IPS DF 6.9 (cell line): ENCODE data around the gene BCAP31.

Experiments used
- DNase-seq: peaks from one replicate; pipeline ENCODE4 v3.0.0-alpha.2; 2013; ENCODE audit warnings: low read depth, low spot score
- H3K27ac ChIP-seq: one replicate; pipeline ENCODE4 v1.5.1; 2013; ENCODE audit warnings: low read length, control low read depth
- H3K27me3 ChIP-seq: 2 replicates; pipeline ENCODE4 v1.6.1; 2013; ENCODE audit warnings: mild to moderate bottlenecking, low read length; ENCODE audit not compliant: control insufficient read depth, insufficient read depth
- H3K36me3 ChIP-seq: 2 replicates; pipeline ENCODE4 v1.6.1; 2013; ENCODE audit warnings: low read length; ENCODE audit not compliant: control insufficient read depth, insufficient read depth
- H3K4me1 ChIP-seq: 2 replicates; pipeline ENCODE4 v1.6.1; 2013; ENCODE audit warnings: low read length; ENCODE audit not compliant: control insufficient read depth, insufficient read depth
- H3K4me3 ChIP-seq: 2 replicates; pipeline ENCODE4 v1.5.1; 2013; ENCODE audit warnings: mild to moderate bottlenecking, low read length
- H3K9me3 ChIP-seq: 2 replicates; pipeline ENCODE4 v1.6.1; 2013; ENCODE audit warnings: low read length, inconsistent platforms; ENCODE audit not compliant: control insufficient read depth, insufficient read depth
- WGBS: extraction: QIAGEN DNeasy Blood & Tissue Kit; methylation state at CpG from one replicate; pipeline ENCODE4 v1.1.7; 2013; ENCODE audit warnings: mixed read lengths, missing lambda C conversion rate; ENCODE audit not compliant: insufficient read length, insufficient coverage; 5-methylcytosine and 5-hydroxymethylcytosine counted together

BCAP31 gene

GRCh38 chrX:153723351-153724251 is 586 bp downstream of the BCAP31 start:
- Histone ChIP-seq H3K36me3 (peaks cover 9% of the 10 kb centered on the region; the same call in 1 of the 2 replicates), H3K27me3 (no peaks in the 10 kb centered on the region), H3K4me1 (peaks cover 4% of the 10 kb centered on the region), H3K9me3 (no peaks in the 10 kb centered on the region), H3K27ac (no peak overlapping the region), H3K4me3 (peak overlapping the region; percentile 80; the same call in 1 of the 2 replicates)
- no peak for DNase-seq
- WGBS, result no CpG with 5 or more reads among the region's 78 CpGs

DNA sequence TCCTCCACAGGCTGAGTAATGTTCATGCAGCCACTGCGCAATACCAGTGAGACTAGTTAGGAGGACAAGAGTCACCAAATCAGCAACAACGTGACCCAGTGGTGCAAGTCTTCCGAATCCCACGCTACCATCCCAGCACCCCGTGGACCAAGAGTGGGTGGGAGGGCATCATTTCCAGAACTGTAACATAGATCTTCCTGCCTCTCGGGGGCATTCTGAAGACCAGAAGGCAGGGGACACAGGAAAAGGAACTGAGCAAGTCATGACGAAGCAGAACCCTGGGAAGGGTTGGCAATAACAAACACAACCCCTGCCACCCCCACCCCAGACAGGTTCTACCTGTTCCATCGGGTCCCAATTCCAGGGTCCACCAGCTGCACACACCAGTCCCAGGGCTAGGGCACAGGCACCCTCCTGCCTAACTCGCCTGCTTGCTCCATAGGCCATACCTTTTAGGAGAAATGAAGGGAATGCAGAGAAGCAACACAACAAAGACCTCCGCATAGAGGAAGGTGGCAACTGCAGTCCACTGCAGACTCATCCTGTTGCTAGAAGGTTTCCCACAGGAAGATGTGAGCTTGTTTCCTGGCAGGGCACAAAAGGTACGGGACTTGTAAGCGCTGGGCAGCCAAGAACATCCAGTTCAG is 1.4 kb downstream of the BCAP31 start:
- Histone ChIP-seq H3K4me3 (peak overlapping the region; percentile 80; the same call in 1 of the 2 replicates), H3K9me3 (no peaks in the 10 kb centered on the region), H3K27ac (no peak overlapping the region), H3K27me3 (no peaks in the 10 kb centered on the region), H3K4me1 (peaks cover 4% of the 10 kb centered on the region), H3K36me3 (peaks cover 10% of the 10 kb centered on the region; the same call in 1 of the 2 replicates)
- no peak for DNase-seq
- no CpG with 5 or more reads among the region's 12 CpGs for WGBS

GRCh38 chrX:153719701-153720100 is 4.5 kb downstream of the BCAP31 start:
- H3K9me3 ChIP-seq, result no peaks in the 10 kb centered on the region
- DNase-seq, result no peak
- H3K27ac ChIP-seq, result no peak overlapping the region
- no peaks in the 10 kb centered on the region for H3K4me1 ChIP-seq
- peaks cover 16% of the 10 kb centered on the region; the same call in 1 of the 2 replicates for H3K36me3 ChIP-seq
- no peaks in the 10 kb centered on the region for H3K27me3 ChIP-seq
- H3K4me3 ChIP-seq, result no peak overlapping the region
- WGBS, result no CpG with 5 or more reads among the region's 2 CpGs

DNA sequence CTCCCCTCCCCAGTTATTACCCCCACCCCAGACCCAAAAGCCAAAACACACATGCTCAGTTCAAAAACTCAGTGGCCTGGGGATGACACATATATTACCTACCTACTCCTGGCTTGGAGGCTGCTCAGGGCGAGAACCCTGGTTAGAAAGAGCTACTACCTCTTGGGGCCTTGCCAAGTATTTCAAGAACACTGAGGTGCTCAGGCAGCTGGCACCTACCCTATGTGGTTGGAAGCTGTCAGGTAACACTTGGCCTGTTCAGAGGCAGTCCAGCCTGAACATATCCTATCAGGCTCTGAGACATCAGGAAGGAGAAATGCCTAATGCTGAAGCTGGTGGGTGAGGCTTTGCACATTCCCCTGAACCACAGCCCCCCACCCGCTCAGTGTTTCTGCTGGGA is 4.9 kb downstream of the BCAP31 start:
- no peak for DNase-seq
- Histone ChIP-seq H3K27ac (no peak overlapping the region), H3K27me3 (no peaks in the 10 kb centered on the region), H3K36me3 (peaks cover 16% of the 10 kb centered on the region; the same call in 1 of the 2 replicates), H3K9me3 (no peaks in the 10 kb centered on the region), H3K4me1 (no peaks in the 10 kb centered on the region), H3K4me3 (no peak overlapping the region)
- no CpG with 5 or more reads among the region's 2 CpGs for WGBS

- Histone ChIP-seq H3K9me3 (no peaks in the 10 kb centered on the region), H3K36me3 (peaks cover 20% of the 10 kb centered on the region; the same call in 1 of the 2 replicates), H3K4me3 (no peak overlapping the region), H3K27ac (no peak overlapping the region), H3K27me3 (no peaks in the 10 kb centered on the region), H3K4me1 (no peaks in the 10 kb centered on the region)
- no CpG with 5 or more reads among the region's 9 CpGs for WGBS
- no peak for DNase-seq
Observed at GRCh38 chrX:153717445-153717844, 6.7 kb downstream of the BCAP31 start.

- Histone ChIP-seq H3K4me3 (no peak overlapping the region), H3K27me3 (no peaks in the 10 kb centered on the region), H3K27ac (no peak overlapping the region), H3K36me3 (peaks cover 13% of the 10 kb centered on the region; the same call in 1 of the 2 replicates), H3K4me1 (no peaks in the 10 kb centered on the region), H3K9me3 (no peaks in the 10 kb centered on the region)
- DNase-seq, result no peak
- no CpG with 5 or more reads among the region's 3 CpGs for WGBS
Observed at GRCh38 chrX:153714256-153714655, 9.9 kb downstream of the BCAP31 start.

GRCh38 chrX:153709726-153710674 is 14.2 kb downstream of the BCAP31 start:
- Histone ChIP-seq H3K27ac (no peak overlapping the region), H3K4me1 (no peaks in the 10 kb centered on the region), H3K9me3 (no peaks in the 10 kb centered on the region), H3K27me3 (no peaks in the 10 kb centered on the region), H3K36me3 (peaks cover 4% of the 10 kb centered on the region; the same call in 1 of the 2 replicates), H3K4me3 (no peak overlapping the region)
- WGBS, result no CpG with 5 or more reads among the region's 27 CpGs
- DNase-seq, result no peak

- Histone ChIP-seq H3K27me3 (no peaks in the 10 kb centered on the region), H3K4me1 (no peaks in the 10 kb centered on the region), H3K27ac (no peak overlapping the region), H3K4me3 (no peak overlapping the region), H3K9me3 (no peaks in the 10 kb centered on the region), H3K36me3 (peaks cover 3% of the 10 kb centered on the region; the same call in 1 of the 2 replicates)
- DNase-seq, result no peak
- no CpG with 5 or more reads among the region's 13 CpGs for WGBS
Observed at GRCh38 chrX:153708415-153708814, 15.8 kb downstream of the BCAP31 start.

DNA sequence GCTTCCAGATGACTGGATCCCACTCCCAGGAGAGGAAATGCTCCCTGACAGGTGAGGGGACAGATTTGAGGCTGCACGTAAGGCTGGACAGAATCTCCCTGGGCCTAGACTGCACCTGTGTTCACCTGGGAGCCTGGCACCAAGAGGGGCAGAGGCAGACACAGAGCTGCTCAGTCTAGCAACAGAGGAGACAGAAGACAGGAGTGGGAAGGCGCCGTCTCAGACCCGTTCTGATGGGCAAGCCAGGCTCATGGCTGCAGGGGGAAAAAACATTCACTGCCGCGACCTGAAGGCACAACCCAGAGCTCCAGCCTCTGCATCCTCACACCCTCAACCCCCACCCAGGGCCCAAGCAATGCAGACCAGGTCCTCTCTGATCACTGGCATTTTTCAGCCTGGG is 16.8 kb downstream of the BCAP31 start:
- DNase-seq, result no peak
- Histone ChIP-seq H3K27ac (no peak overlapping the region), H3K27me3 (no peaks in the 10 kb centered on the region), H3K4me1 (no peaks in the 10 kb centered on the region), H3K9me3 (no peaks in the 10 kb centered on the region), H3K36me3 (peaks cover 5% of the 10 kb centered on the region; the same call in 1 of the 2 replicates), H3K4me3 (no peak overlapping the region)
- no CpG with 5 or more reads among the region's 6 CpGs for WGBS

GRCh38 chrX:153706799-153707198 is 17.4 kb downstream of the BCAP31 start:
- Histone ChIP-seq H3K27ac (no peak overlapping the region), H3K9me3 (no peaks in the 10 kb centered on the region), H3K4me3 (no peak overlapping the region), H3K4me1 (no peaks in the 10 kb centered on the region), H3K27me3 (no peaks in the 10 kb centered on the region), H3K36me3 (peaks cover 6% of the 10 kb centered on the region; the same call in 1 of the 2 replicates)
- no CpG with 5 or more reads among the region's 9 CpGs for whole genome bisulfite sequencing
- no peak for DNase-seq
